Measurements from ENCODE around the gene CDC42EP5. TPM values are rescaled to one million over a fixed set of nuclear protein-coding genes. Genes with fewer than 3 reads are reported as not detected.

Gene CDC42EP5
- total RNA-seq, 1 donor from 2014 or later = 153 TPM

DNA sequence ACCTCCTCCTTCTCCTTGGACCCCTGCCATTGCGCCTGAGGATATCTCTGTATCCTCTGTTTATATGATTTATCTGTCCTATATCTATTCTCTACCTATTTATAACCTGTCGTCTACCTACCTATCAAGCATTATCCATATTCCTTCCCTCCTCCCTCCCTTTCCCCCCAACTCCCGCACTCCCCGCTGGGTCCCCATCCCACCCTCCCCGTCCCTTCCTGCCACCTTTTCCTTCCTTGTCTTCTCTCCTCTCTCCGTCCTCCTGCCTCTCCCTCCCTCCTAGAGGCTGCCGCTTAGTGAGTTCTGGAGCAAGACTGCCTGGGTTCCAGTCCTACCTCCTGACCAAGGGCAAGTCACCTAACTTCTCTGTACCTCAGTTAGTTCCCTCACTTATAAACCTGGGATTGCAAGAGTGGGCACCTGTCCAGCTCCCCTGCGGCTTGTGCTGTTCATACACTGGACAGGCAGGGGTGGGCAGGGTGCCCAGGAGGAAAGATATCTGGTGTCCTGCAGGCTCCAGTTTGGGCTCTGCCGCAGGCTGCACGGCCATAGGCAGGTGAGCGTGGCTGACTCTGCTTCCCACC lies 41.7 kb downstream of the CDC42EP5 start:
- Histone ChIP-seq H3K4me3 (no peak overlapping the region), H3K4me1 (peaks cover 0 to 3% of the 10 kb centered on the region in 2 donors), H3K9me3 (no peaks in the 10 kb centered on the region), H3K36me3 (no peaks in the 10 kb centered on the region), H3K27me3 (peaks cover 7% of the 10 kb centered on the region), H3K27ac (no peak overlapping the region)
- DNase-seq (ENCODE audit: low spot score in 2 of 2) = no peak
- intact Hi-C loops (cut with DNase I) = no loop called here
- no peak for TF ChIP-seq CTCF (IDR thresholded peaks at IDR 0.05)

GRCh38 chr19:54430306-54431254 lies 42.5 kb downstream of the CDC42EP5 start:
- H3K4me1 ChIP-seq = peaks cover 0 to 3% of the 10 kb centered on the region in 2 donors
- intact Hi-C loops (cut with DNase I) = no loop called here
- no peaks in the 10 kb centered on the region for H3K36me3 ChIP-seq
- peak overlapping the region in 1 of 2 donors; percentile 39 for H3K4me3 ChIP-seq
- H3K27me3 ChIP-seq = peaks cover 7% of the 10 kb centered on the region
- no peak overlapping the region for H3K27ac ChIP-seq
- no peaks in the 10 kb centered on the region for H3K9me3 ChIP-seq
- peak in 1 of 3 experiments; percentile 22 for TF ChIP-seq CTCF (IDR thresholded peaks at IDR 0.05)
- DNase-seq (ENCODE audit: low spot score in 2 of 2) = no peak

DNA sequence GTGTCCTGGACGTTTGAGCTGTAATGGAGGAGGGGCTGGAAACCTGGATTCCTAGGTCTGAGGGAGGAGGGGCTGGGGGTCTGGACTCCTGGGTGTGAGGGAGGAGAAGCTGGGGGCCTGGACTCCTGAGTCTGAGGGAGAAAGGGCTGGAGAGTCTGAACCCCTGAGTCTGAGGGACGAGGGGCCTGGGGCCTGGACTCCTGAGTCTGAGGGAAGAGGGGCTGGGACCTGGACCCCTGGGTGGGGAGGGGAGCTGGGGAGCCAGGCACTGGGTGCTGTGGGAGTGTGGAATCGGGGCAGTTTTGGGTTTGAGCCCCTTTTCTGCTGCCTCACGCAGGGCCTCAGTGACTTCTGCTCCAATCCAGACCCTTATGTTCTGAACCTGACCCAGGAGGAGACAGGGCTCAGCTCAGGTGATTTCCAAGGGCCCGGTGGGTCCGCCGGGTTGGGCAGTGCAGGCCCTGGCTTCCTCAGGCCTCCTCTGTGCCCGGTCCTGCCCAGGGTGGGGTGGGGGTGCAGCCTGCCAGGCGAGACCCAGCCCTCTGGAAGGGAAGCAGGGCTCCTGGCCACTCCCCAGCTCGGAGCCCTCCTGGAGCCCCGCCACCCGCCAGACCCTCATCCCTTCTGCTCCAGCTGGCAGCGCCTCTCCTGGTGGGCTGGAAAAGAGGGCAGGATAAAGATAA lies 43.4 kb downstream of the CDC42EP5 start:
- intact Hi-C loops (cut with DNase I) = no loop called here
- H3K27me3 ChIP-seq = peaks cover 7% of the 10 kb centered on the region
- no peak overlapping the region for H3K4me3 ChIP-seq
- no peaks in the 10 kb centered on the region for H3K36me3 ChIP-seq
- no peak for TF ChIP-seq CTCF (IDR thresholded peaks at IDR 0.05)
- peaks cover 0 to 3% of the 10 kb centered on the region in 2 donors for H3K4me1 ChIP-seq
- no peak for DNase-seq (ENCODE audit: low spot score in 2 of 2)
- no peak overlapping the region for H3K27ac ChIP-seq
- H3K9me3 ChIP-seq = no peaks in the 10 kb centered on the region

DNA sequence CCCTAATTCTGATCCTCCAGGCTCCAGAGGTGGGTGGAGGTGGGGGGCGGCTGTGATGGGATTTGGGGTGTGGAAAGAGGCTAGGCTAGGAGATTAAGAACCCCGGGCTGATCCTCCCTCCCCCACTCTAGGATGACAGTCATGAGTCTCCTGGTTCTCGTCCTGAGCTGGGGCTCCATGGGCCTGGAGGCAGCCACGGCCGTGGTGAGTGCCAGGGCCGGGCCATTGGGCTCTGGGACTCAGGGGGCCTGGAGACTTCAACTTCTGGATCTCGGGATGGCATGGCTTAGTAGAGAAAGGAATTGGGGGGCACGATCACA lies 44.0 kb downstream of the CDC42EP5 start:
- DNase-seq (ENCODE audit: low spot score in 2 of 2) = no peak
- intact Hi-C loops (cut with DNase I) = no loop called here
- Histone ChIP-seq H3K9me3 (no peaks in the 10 kb centered on the region), H3K4me3 (no peak overlapping the region), H3K36me3 (no peaks in the 10 kb centered on the region), H3K27me3 (peaks cover 7% of the 10 kb centered on the region), H3K4me1 (peaks cover 0 to 3% of the 10 kb centered on the region in 2 donors), H3K27ac (no peak overlapping the region)
- no peak for TF ChIP-seq CTCF (IDR thresholded peaks at IDR 0.05)

- Histone ChIP-seq H3K4me3 (no peak overlapping the region), H3K27ac (no peak overlapping the region), H3K9me3 (no peaks in the 10 kb centered on the region), H3K27me3 (peaks cover 7% of the 10 kb centered on the region), H3K36me3 (no peaks in the 10 kb centered on the region), H3K4me1 (peaks cover 0 to 3% of the 10 kb centered on the region in 2 donors)
- intact Hi-C loops (cut with DNase I) = no loop called here
- no peak for TF ChIP-seq CTCF (IDR thresholded peaks at IDR 0.05)
- DNase-seq (ENCODE audit: low spot score in 2 of 2) = no peak
These were observed 44.5 kb downstream of the CDC42EP5 start for GRCh38 chr19:54428323-54429175.

All from ascending aorta (tissue), 2 donors.